Esophagus squamous epithelium (tissue), 5 donors: ENCODE measurements around the gene SPRY2. TPM values are rescaled to one million over a fixed set of nuclear protein-coding genes. Genes with fewer than 3 reads are reported as not detected.

Experiments
- DNase-seq: peaks from one replicate; lab custom pipeline; 2025; lab: John Stamatoyannopoulos, UW
- H3K27ac ChIP-seq, 4 donors: fragments of 200-600 bp; sonication (generic); one replicate each; pipeline ENCODE4 v1.5.1; 2016 to 2019; ENCODE audit warnings: mild to moderate bottlenecking in 1 of 4
- H3K27me3 ChIP-seq, 4 donors: fragments of 200-600 bp; sonication (generic); 1 replicate in 3 of 4; 2 replicates in 1 of 4; pipeline versions ENCODE4 v1.5.1 to v1.6.0; 2017 to 2021; ENCODE audit warnings: antibody characterized with exemption in 1 of 4
- H3K36me3 ChIP-seq, 3 donors: fragments of 200-600 bp; sonication (generic); one replicate each; pipeline ENCODE4 v1.5.1; 2016 to 2019
- H3K4me1 ChIP-seq, 3 donors: fragments of 200-600 bp; sonication (generic); one replicate each; pipeline ENCODE4 v1.5.1; 2017 to 2019
- H3K4me3 ChIP-seq, 4 donors: fragments of 200-600 bp; sonication (generic); 1 replicate in 3 of 4; 2 replicates in 1 of 4; pipeline ENCODE4 v1.5.1; 2016 to 2019; ENCODE audit warnings: mild to moderate bottlenecking in 2 of 4, moderate library complexity in 1 of 4
- H3K9me3 ChIP-seq, 3 donors: fragments of 200-600 bp; sonication (generic); one replicate each; pipeline ENCODE4 v1.5.1; 2016 to 2019
- POLR2A ChIP-seq, 4 donors: fragments of 450-650 bp; IDR thresholded peaks; one replicate each; pipeline ENCODE4 v1.6.1; 2017; ENCODE audit warnings: antibody characterized with exemption in 4 of 4, mild to moderate bottlenecking in 4 of 4, moderate library complexity in 3 of 4
- WGBS, 2 donors: methylation state at CpG; one replicate each; pipeline ENCODE4 v1.1.5; 2018; 5-methylcytosine and 5-hydroxymethylcytosine counted together
- intact Hi-C: fragments of 100-400 bp; cut with DNase I; formaldehyde crosslinking; loops from one replicate; pipeline ENCODE4 v1.15.0; 2022
- total RNA-seq, 4 donors: library from RNA; depleted of rRNA; stranded (reverse); fragments of >200 nt; gene quantifications; one replicate each; pipeline ENCODE4 v1.1.0, GENCODE V29; 2016
- TF ChIP-seq, protein P1 (sequence below), 6 experiments: fragments of 450-650 bp in 4 of 6; fragments of 200-600 bp in 2 of 6; sonication (generic) in 2 of 6; IDR thresholded peaks; one replicate each; pipeline ENCODE4 v1.5.1; 2016 to 2019; ENCODE audit warnings: antibody characterized with exemption in 6 of 6, mild to moderate bottlenecking in 4 of 6, moderate library complexity in 4 of 6
- donor health status: DM: yes; HTN: yes; CAD: no.

Gene SPRY2
- total RNA-seq, 4 donors from 2014 or later, result 4.5 to 29.0 (median 16.5) TPM

DNA sequence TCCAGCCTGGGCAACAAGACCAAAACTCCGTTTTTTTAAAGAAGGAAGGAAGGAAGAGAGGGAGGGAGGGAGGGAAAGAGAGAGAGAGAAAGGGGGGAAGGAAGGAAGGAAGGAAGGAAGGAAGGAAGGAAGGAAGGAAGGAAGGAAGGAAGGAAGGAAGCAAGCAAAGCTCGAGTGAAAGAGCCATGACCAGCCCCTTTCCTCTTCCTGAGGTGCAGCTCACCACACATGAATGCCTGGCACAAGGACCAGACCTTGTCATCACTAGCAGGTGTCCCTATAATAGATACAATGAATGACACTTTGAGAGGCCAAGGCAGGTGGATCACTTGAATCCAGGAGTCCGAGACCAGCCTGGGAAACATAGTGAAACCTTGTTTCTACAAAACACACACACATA lies 31.0 kb downstream of the SPRY2 start:
- Histone ChIP-seq H3K4me1 (no peaks in the 10 kb centered on the region), H3K36me3 (no peaks in the 10 kb centered on the region), H3K27me3 (no peaks in the 10 kb centered on the region), H3K27ac (no peak overlapping the region), H3K9me3 (no peaks in the 10 kb centered on the region), H3K4me3 (no peak overlapping the region)
- intact Hi-C loops, result no loop called here
- TF ChIP-seq, protein P1, sequence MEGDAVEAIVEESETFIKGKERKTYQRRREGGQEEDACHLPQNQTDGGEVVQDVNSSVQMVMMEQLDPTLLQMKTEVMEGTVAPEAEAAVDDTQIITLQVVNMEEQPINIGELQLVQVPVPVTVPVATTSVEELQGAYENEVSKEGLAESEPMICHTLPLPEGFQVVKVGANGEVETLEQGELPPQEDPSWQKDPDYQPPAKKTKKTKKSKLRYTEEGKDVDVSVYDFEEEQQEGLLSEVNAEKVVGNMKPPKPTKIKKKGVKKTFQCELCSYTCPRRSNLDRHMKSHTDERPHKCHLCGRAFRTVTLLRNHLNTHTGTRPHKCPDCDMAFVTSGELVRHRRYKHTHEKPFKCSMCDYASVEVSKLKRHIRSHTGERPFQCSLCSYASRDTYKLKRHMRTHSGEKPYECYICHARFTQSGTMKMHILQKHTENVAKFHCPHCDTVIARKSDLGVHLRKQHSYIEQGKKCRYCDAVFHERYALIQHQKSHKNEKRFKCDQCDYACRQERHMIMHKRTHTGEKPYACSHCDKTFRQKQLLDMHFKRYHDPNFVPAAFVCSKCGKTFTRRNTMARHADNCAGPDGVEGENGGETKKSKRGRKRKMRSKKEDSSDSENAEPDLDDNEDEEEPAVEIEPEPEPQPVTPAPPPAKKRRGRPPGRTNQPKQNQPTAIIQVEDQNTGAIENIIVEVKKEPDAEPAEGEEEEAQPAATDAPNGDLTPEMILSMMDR (IDR thresholded peaks at IDR 0.05), result no peak
- no peak for TF ChIP-seq POLR2A (IDR thresholded peaks at IDR 0.05)
- WGBS, 2 donors, result 57 to 93% methylated on average over 3 of the region's 3 CpGs
- no peak for DNase-seq

DNA sequence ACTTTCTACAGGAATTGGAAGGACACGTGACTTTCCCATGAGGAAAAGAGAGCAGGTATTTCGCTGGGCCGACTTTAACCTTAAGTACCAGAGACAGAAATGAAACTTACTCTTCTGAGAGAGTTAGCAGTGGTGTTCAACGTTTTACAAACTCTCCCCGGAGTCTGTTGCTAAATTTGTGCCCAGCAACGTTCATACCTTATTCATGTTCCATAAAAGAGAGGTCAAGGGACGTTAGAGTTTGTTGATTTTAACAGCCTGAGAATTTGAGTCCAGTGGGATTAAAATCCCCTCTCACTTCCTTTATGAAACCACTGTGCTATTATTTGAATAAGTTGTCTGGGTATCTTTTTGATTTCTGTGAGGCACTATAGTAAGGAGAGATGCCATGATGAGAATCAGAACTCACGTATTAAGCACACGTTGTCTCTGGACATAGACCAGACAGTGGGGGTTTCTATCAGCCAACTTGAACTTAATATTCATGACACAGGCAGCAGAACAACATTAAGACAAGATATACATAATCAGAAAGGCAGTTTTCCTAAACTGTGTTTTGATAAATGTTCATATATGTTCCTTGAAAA lies 33.4 kb downstream of the SPRY2 start:
- Histone ChIP-seq H3K4me1 (no peaks in the 10 kb centered on the region), H3K4me3 (no peak overlapping the region), H3K27me3 (no peaks in the 10 kb centered on the region), H3K27ac (peak overlapping the region in 1 of 4 donors; percentile 47), H3K36me3 (no peaks in the 10 kb centered on the region), H3K9me3 (no peaks in the 10 kb centered on the region)
- WGBS, 2 donors, result 41 to 43% methylated on average over 9 of the region's 9 CpGs
- DNase-seq, result no peak
- TF ChIP-seq, protein P1 (IDR thresholded peaks at IDR 0.05), result no peak
- no peak for TF ChIP-seq POLR2A (IDR thresholded peaks at IDR 0.05)
- intact Hi-C loops, result no loop called here

DNA sequence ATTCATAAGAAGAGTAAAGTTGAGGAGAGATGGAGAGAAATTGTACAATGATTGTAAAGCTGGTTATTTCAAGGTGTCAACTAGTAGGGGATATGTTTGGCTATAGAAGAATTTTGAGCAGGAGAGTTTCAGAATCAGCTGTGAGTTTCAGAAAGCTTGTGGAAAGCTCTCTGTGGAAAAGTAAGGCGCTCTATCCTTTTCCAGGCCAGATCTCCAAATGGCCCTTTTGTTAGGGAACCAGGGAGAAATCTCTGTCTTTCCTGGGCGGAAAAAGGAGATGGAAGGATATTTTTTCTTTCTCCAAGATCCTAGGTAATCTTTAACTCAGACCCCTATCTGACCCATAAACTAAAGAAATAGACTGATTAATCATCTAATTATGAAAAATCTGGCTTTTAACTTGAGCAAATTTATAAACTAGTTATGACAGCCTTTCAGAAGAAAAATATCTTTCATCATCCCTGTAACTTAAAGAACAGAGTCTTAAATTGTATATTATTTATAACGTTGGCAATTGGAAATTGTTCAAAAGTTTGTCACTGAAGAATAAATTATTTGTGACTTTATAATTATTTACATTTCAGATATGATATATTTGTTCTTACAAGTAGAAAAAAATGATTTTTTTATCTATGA lies 34.5 kb downstream of the SPRY2 start:
- DNase-seq, result no peak
- intact Hi-C loops, result no loop called here
- WGBS, 2 donors, result 67 to 72% methylated on average over 3 of the region's 3 CpGs
- no peaks in the 10 kb centered on the region for H3K4me1 ChIP-seq
- TF ChIP-seq, protein P1 (IDR thresholded peaks at IDR 0.05), result no peak
- no peak for TF ChIP-seq POLR2A (IDR thresholded peaks at IDR 0.05)
- peak overlapping the region in 1 of 4 donors; percentile 11 for H3K27ac ChIP-seq
- no peaks in the 10 kb centered on the region for H3K27me3 ChIP-seq
- no peak overlapping the region for H3K4me3 ChIP-seq
- no peaks in the 10 kb centered on the region for H3K36me3 ChIP-seq
- no peaks in the 10 kb centered on the region for H3K9me3 ChIP-seq

DNA sequence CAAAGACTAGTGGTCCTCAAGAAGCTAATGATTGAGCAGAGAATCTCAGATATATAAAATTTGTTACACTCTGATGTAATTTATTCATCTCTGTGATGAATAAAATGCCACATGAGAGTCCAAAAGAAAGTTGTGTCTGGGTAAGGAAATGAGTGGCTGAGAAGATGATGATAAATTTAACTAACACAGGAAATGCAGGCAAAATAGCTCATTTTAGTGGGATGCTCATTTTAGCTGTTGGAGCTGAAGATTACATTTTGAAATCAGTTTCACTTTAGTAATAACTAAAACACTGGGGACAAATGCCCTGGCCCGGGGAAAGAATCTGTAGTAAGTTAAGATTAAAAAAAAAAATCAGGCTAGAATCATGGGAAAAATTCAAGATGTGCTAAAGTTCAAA lies 35.2 kb downstream of the SPRY2 start:
- no peaks in the 10 kb centered on the region for H3K4me1 ChIP-seq
- WGBS, 2 donors, result 43 to 53% methylated on average over 1 of the region's 1 CpG
- H3K9me3 ChIP-seq, result no peaks in the 10 kb centered on the region
- no peak overlapping the region for H3K4me3 ChIP-seq
- H3K27ac ChIP-seq, result peak overlapping the region in 1 of 4 donors; percentile 11
- DNase-seq, result no peak
- no peaks in the 10 kb centered on the region for H3K36me3 ChIP-seq
- intact Hi-C loops, result no loop called here
- TF ChIP-seq, protein P1 (IDR thresholded peaks at IDR 0.05), result no peak
- TF ChIP-seq POLR2A (IDR thresholded peaks at IDR 0.05), result no peak
- no peaks in the 10 kb centered on the region for H3K27me3 ChIP-seq

DNA sequence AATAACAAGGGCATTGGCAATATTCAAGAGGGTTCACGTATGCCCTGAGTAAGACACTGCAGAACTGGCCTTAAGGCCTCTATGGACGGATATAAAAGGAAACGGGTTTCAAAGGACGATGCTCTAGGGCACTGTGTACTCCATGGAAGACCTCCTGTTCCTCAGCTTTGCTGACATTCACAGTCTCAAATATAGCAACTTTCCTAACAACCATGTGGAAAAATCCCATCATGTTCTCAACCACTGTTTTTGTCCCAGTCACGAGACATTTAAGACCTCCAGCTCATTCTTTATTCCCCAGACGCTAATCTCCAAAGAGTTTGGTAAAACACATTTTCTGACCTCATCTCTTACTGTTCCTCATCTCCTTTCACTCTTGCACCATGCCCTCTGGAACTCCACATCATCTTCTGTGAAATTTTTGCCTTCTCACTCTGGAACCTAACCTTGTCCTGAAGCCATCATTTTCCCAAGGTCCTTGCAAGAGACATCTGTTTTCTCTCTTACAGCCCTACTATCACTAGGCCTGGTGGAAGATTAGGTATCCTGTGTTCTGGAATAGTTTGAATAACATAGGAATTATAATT lies 37.6 kb downstream of the SPRY2 start:
- no peak overlapping the region for H3K4me3 ChIP-seq
- no peaks in the 10 kb centered on the region for H3K9me3 ChIP-seq
- no peak for DNase-seq
- H3K36me3 ChIP-seq, result no peaks in the 10 kb centered on the region
- no peaks in the 10 kb centered on the region for H3K4me1 ChIP-seq
- H3K27me3 ChIP-seq, result no peaks in the 10 kb centered on the region
- TF ChIP-seq POLR2A (IDR thresholded peaks at IDR 0.05), result no peak
- TF ChIP-seq, protein P1 (IDR thresholded peaks at IDR 0.05), result no peak
- intact Hi-C loops, result no loop called here
- 68 to 86% methylated on average over 6 of the region's 6 CpGs for WGBS, 2 donors
- peak overlapping the region in 1 of 4 donors; percentile 3 for H3K27ac ChIP-seq
